GM21390 (cell line): Measurements from ENCODE around the gene CIAO3.
A peak's percentile ranks its signal among the peaks of the same experiment; 100 is the strongest.
"Not testable (repeated sequence)": the region's sequence is repeated elsewhere in the genome, so short reads cannot be mapped to it uniquely, and the experiment has no call there.

Experiments used
- ATAC-seq: cut with Tn5 transposase; IDR thresholded peaks from one replicate; pipeline ENCODE4 v1.9.1; 2021; ENCODE audit not compliant: unreplicated experiment

Gene CIAO3

GRCh38 chr16:760545-761343 lies 19.9 kb upstream of the CIAO3 start, which contains the start of gene MSLN:
Gene MSLN, plus strand, starts transcription at chr16:760734. Its CDS starts 1,947 bp downstream, at chr16:762681.
- no peak for ATAC-seq

- no peak for ATAC-seq
Measured at GRCh38 chr16:760065-760464, 19.3 kb upstream of the CIAO3 start.

- ATAC-seq: no peak
Measured at GRCh38 chr16:759110-759910, 18.5 kb upstream of the CIAO3 start.

- ATAC-seq: no peak
Measured at GRCh38 chr16:756428-756827, 15.6 kb upstream of the CIAO3 start.

GRCh38 chr16:754656-755055 lies 13.9 kb upstream of the CIAO3 start:
- no peak for ATAC-seq

- not testable (repeated sequence) for ATAC-seq
Measured at GRCh38 chr16:754121-754607, 13.4 kb upstream of the CIAO3 start.

- no peak for ATAC-seq
Measured at GRCh38 chr16:752007-752312, 11.2 kb upstream of the CIAO3 start.

GRCh38 chr16:751152-752006 lies 10.6 kb upstream of the CIAO3 start:
- no peak for ATAC-seq

GRCh38 chr16:750485-750884 lies 9.7 kb upstream of the CIAO3 start:
- ATAC-seq: no peak

GRCh38 chr16:749010-749409 lies 8.2 kb upstream of the CIAO3 start:
- ATAC-seq: no peak

- ATAC-seq: no peak
Measured at GRCh38 chr16:747978-748746, 7.4 kb upstream of the CIAO3 start.

GRCh38 chr16:746637-747036 lies 5.8 kb upstream of the CIAO3 start:
- no peak for ATAC-seq

- ATAC-seq: no peak
Measured at GRCh38 chr16:745739-746138, 4.9 kb upstream of the CIAO3 start.

- ATAC-seq: no peak
Measured at GRCh38 chr16:743794-744500, 3.1 kb upstream of the CIAO3 start.

- not testable (repeated sequence) for ATAC-seq
Measured at GRCh38 chr16:742894-743293, 2.1 kb upstream of the CIAO3 start.

- no peak for ATAC-seq
Measured at GRCh38 chr16:741986-742629, 1.3 kb upstream of the CIAO3 start.

GRCh38 chr16:740459-740763 lies 386 bp downstream of the CIAO3 start:
- peak; percentile 10 for ATAC-seq

- ATAC-seq: no peak
Measured at GRCh38 chr16:739560-740458, 988 bp downstream of the CIAO3 start.
